HUES64 (cell line): ENCODE results near the gene HTT.
"Not testable (repeated sequence)": the region's sequence is repeated elsewhere in the genome, so short reads cannot be mapped to it uniquely, and the experiment has no call there.

Experiments used
- H3K27ac ChIP-seq: 2 replicates; pipeline ENCODE4 v1.7.0; 2013; ENCODE audit warnings: low read depth, low read length, inconsistent platforms
- H3K27me3 ChIP-seq: 2 replicates; pipeline ENCODE4 v1.6.1; 2013; ENCODE audit warnings: mild to moderate bottlenecking, low read length; ENCODE audit not compliant: insufficient read depth
- H3K36me3 ChIP-seq: 2 replicates; pipeline ENCODE4 v1.6.1; 2013; ENCODE audit warnings: mild to moderate bottlenecking, low read length; ENCODE audit not compliant: insufficient read depth
- H3K4me1 ChIP-seq: 2 replicates; pipeline ENCODE4 v1.6.1; 2013; ENCODE audit warnings: mild to moderate bottlenecking, low read length, moderate library complexity; ENCODE audit not compliant: insufficient read depth
- H3K4me3 ChIP-seq: 2 replicates; pipeline ENCODE4 v1.5.1; 2013; ENCODE audit warnings: mild to moderate bottlenecking, low read length, moderate library complexity
- H3K9ac ChIP-seq: 2 replicates; pipeline ENCODE4 v1.6.1; 2013; ENCODE audit warnings: mild to moderate bottlenecking, low read depth, low read length
- H3K9me3 ChIP-seq: 2 replicates; pipeline ENCODE4 v1.6.1; 2013; ENCODE audit warnings: low read depth, low read length; ENCODE audit not compliant: insufficient read depth
- WGBS: fragments of 150-250, 120-280 bp; methylation state at CpG from one replicate; pipeline ENCODE4 v1.1.7; 2013; ENCODE audit warnings: missing lambda C conversion rate; 5-methylcytosine and 5-hydroxymethylcytosine counted together

Gene HTT

GRCh38 chr4:3151238-3151637 is 76.8 kb downstream of the HTT start:
- not testable (repeated sequence) for H3K4me3 ChIP-seq, H3K9ac ChIP-seq, H3K4me1 ChIP-seq, H3K27ac ChIP-seq, H3K9me3 ChIP-seq, H3K27me3 ChIP-seq
- peaks cover 90% of the 10 kb centered on the region for H3K36me3 ChIP-seq
- 100% methylated on average over 1 of the region's 1 CpG for WGBS

GRCh38 chr4:3157366-3157765 is 82.9 kb downstream of the HTT start:
- Histone ChIP-seq H3K4me1 (no peaks in the 10 kb centered on the region), H3K36me3 (peaks cover 92% of the 10 kb centered on the region), H3K27me3 (no peaks in the 10 kb centered on the region), H3K9ac (no peak overlapping the region), H3K9me3 (peaks cover 11% of the 10 kb centered on the region; the same call in 1 of the 2 replicates), H3K27ac (no peak overlapping the region), H3K4me3 (no peak overlapping the region)
- WGBS, result 93% methylated on average over 4 of the region's 4 CpGs

GRCh38 chr4:3158841-3159240 is 84.4 kb downstream of the HTT start:
- no peak overlapping the region for H3K27ac ChIP-seq
- no peaks in the 10 kb centered on the region for H3K4me1 ChIP-seq
- H3K36me3 ChIP-seq, result peaks cover 79% of the 10 kb centered on the region
- peaks cover 14% of the 10 kb centered on the region; the same call in 1 of the 2 replicates for H3K9me3 ChIP-seq
- WGBS, result 94% methylated on average over 7 of the region's 7 CpGs
- H3K9ac ChIP-seq, result no peak overlapping the region
- H3K4me3 ChIP-seq, result no peak overlapping the region
- H3K27me3 ChIP-seq, result no peaks in the 10 kb centered on the region

GRCh38 chr4:3160438-3160837 is 86.0 kb downstream of the HTT start:
- H3K36me3 ChIP-seq, result peaks cover 65% of the 10 kb centered on the region
- no peaks in the 10 kb centered on the region for H3K4me1 ChIP-seq
- WGBS, result 98% methylated on average over 7 of the region's 7 CpGs
- H3K9me3 ChIP-seq, result peaks cover 14% of the 10 kb centered on the region; the same call in 1 of the 2 replicates
- no peak overlapping the region for H3K9ac ChIP-seq
- H3K27ac ChIP-seq, result no peak overlapping the region
- no peaks in the 10 kb centered on the region for H3K27me3 ChIP-seq
- H3K4me3 ChIP-seq, result no peak overlapping the region

- H3K9me3 ChIP-seq, result peaks cover 14% of the 10 kb centered on the region; the same call in 1 of the 2 replicates
- 97% methylated on average over 4 of the region's 4 CpGs for WGBS
- not testable (repeated sequence) for H3K4me3 ChIP-seq, H3K27me3 ChIP-seq, H3K9ac ChIP-seq, H3K27ac ChIP-seq, H3K4me1 ChIP-seq
- peaks cover 59% of the 10 kb centered on the region for H3K36me3 ChIP-seq
Observed at GRCh38 chr4:3161044-3161443, 86.6 kb downstream of the HTT start.

- Histone ChIP-seq H3K9ac (0 out of 2 replicates have a peak overlapping the region, but pooled peaks have one; percentile 36), H3K36me3 (peaks cover 30% of the 10 kb centered on the region), H3K27ac (peak overlapping the region; percentile 65; the same call in 1 of the 2 replicates), H3K4me3 (peak overlapping the region; percentile 27; the same call in 1 of the 2 replicates), H3K4me1 (peaks cover 25% of the 10 kb centered on the region)
- H3K27me3 ChIP-seq, H3K9me3 ChIP-seq: not testable (repeated sequence)
- WGBS, result 53% methylated on average over 6 of the region's 6 CpGs
Observed at GRCh38 chr4:3166434-3166833, 92.0 kb downstream of the HTT start.

- WGBS, result 56% methylated on average over 3 of the region's 3 CpGs
- Histone ChIP-seq H3K27me3 (no peaks in the 10 kb centered on the region), H3K4me1 (peaks cover 25% of the 10 kb centered on the region), H3K36me3 (peaks cover 38% of the 10 kb centered on the region), H3K27ac (peak overlapping the region; percentile 69; the same call in 1 of the 2 replicates), H3K4me3 (no peak overlapping the region), H3K9ac (no peak overlapping the region), H3K9me3 (no peaks in the 10 kb centered on the region; the same call in 1 of the 2 replicates)
Observed at GRCh38 chr4:3168029-3168428, 93.5 kb downstream of the HTT start.

GRCh38 chr4:3174371-3175338 is 100.2 kb downstream of the HTT start:
- H3K27me3 ChIP-seq, result no peaks in the 10 kb centered on the region
- WGBS, result 92% methylated on average over 12 of the region's 12 CpGs
- H3K4me1 ChIP-seq, result no peaks in the 10 kb centered on the region
- no peak overlapping the region for H3K27ac ChIP-seq
- H3K9me3 ChIP-seq, result no peaks in the 10 kb centered on the region
- H3K4me3 ChIP-seq, result no peak overlapping the region
- peaks cover 84% of the 10 kb centered on the region for H3K36me3 ChIP-seq
- H3K9ac ChIP-seq, result no peak overlapping the region

- no peak overlapping the region for H3K4me3 ChIP-seq
- no peak overlapping the region for H3K9ac ChIP-seq
- H3K27ac ChIP-seq, result no peak overlapping the region
- peaks cover 92% of the 10 kb centered on the region for H3K36me3 ChIP-seq
- H3K9me3 ChIP-seq, result no peaks in the 10 kb centered on the region
- H3K4me1 ChIP-seq, result no peaks in the 10 kb centered on the region
- no peaks in the 10 kb centered on the region for H3K27me3 ChIP-seq
- WGBS, result 96% methylated on average over 11 of the region's 11 CpGs
Observed at GRCh38 chr4:3176367-3177229, 102.1 kb downstream of the HTT start.

GRCh38 chr4:3177426-3177825 is 102.9 kb downstream of the HTT start:
- Histone ChIP-seq H3K4me1 (no peaks in the 10 kb centered on the region), H3K4me3 (no peak overlapping the region), H3K9ac (no peak overlapping the region), H3K27me3 (no peaks in the 10 kb centered on the region), H3K27ac (no peak overlapping the region), H3K36me3 (peaks cover 92% of the 10 kb centered on the region), H3K9me3 (no peaks in the 10 kb centered on the region)

- H3K27me3 ChIP-seq, result no peaks in the 10 kb centered on the region
- H3K4me3 ChIP-seq, result no peak overlapping the region
- H3K9me3 ChIP-seq, result no peaks in the 10 kb centered on the region
- H3K27ac ChIP-seq, result no peak overlapping the region
- H3K9ac ChIP-seq, result no peak overlapping the region
- H3K36me3 ChIP-seq, result peaks cover 92% of the 10 kb centered on the region
- H3K4me1 ChIP-seq, result no peaks in the 10 kb centered on the region
- 97% methylated on average over 7 of the region's 7 CpGs for WGBS
Observed at GRCh38 chr4:3177905-3178304, 103.4 kb downstream of the HTT start.
